Mucosa of gallbladder (tissue), 1 donor: ENCODE results near the gene STON2. TPM values are rescaled to one million over a fixed set of nuclear protein-coding genes. Genes with fewer than 3 reads are reported as not detected.
"Not testable (repeated sequence)": the region's sequence is repeated elsewhere in the genome, so short reads cannot be mapped to it uniquely, and the experiment has no call there.

Experiments used
- DNase-seq: peaks from one replicate; pipeline ENCODE4 v3.0.0-alpha.2; 2020; ENCODE audit warnings: low spot score
- total RNA-seq: library from RNA; stranded (reverse); gene quantifications from one replicate; pipeline ENCODE4 v1.2.1, GENCODE V29; 2021
- donor health status: DM: no; HTN: no; CAD: no.

STON2 gene
- total RNA-seq, 1 donor from 2014 or later, result 41.3 TPM

GRCh38 chr14:81382517-81383225, 17.5 kb downstream of the STON2 start:
- no peak for DNase-seq

- DNase-seq, result not testable (repeated sequence)
Measured at GRCh38 chr14:81380009-81380408, 20.1 kb downstream of the STON2 start.

GRCh38 chr14:81371802-81372201, 28.3 kb downstream of the STON2 start:
- DNase-seq, result no peak

GRCh38 chr14:81367563-81367962, 32.6 kb downstream of the STON2 start:
- no peak for DNase-seq

- no peak for DNase-seq
Measured at GRCh38 chr14:81366884-81367283, 33.2 kb downstream of the STON2 start.

GRCh38 chr14:81366214-81366613, 33.9 kb downstream of the STON2 start:
- DNase-seq, result no peak

- DNase-seq, result no peak
Measured at GRCh38 chr14:81363746-81364378, 36.3 kb downstream of the STON2 start.

- no peak for DNase-seq
Measured at GRCh38 chr14:81353691-81354323, 46.3 kb downstream of the STON2 start.

- no peak for DNase-seq
Measured at GRCh38 chr14:81352413-81352812, 47.7 kb downstream of the STON2 start.

- DNase-seq, result no peak
Measured at GRCh38 chr14:81351205-81351604, 48.9 kb downstream of the STON2 start.

- DNase-seq, result no peak
Measured at GRCh38 chr14:81350344-81351130, 49.6 kb downstream of the STON2 start.

- DNase-seq, result no peak
Measured at GRCh38 chr14:81348061-81348460, 52.1 kb downstream of the STON2 start.

- no peak for DNase-seq
Measured at GRCh38 chr14:81345781-81346180, 54.3 kb downstream of the STON2 start.

GRCh38 chr14:81344481-81345160, 55.5 kb downstream of the STON2 start:
- DNase-seq, result no peak

GRCh38 chr14:81343701-81344100, 56.4 kb downstream of the STON2 start:
- no peak for DNase-seq

GRCh38 chr14:81342850-81343580, 57.1 kb downstream of the STON2 start:
- DNase-seq, result no peak

GRCh38 chr14:81341781-81342180, 58.3 kb downstream of the STON2 start:
- no peak for DNase-seq

GRCh38 chr14:81341370-81341769, 58.8 kb downstream of the STON2 start:
- DNase-seq, result no peak

GRCh38 chr14:81340201-81340600, 59.9 kb downstream of the STON2 start:
- DNase-seq, result no peak

- no peak for DNase-seq
Measured at GRCh38 chr14:81337073-81337472, 63.1 kb downstream of the STON2 start.

- DNase-seq, result no peak
Measured at GRCh38 chr14:81336009-81336408, 64.1 kb downstream of the STON2 start.
